HG03175 (cell line): ENCODE data around the gene MTERF2.

ENCODE experiments used
- ATAC-seq: cut with Tn5 transposase; IDR thresholded peaks from one replicate; pipeline ENCODE4 v1.9.1; 2021; ENCODE audit warnings: mild to moderate bottlenecking, moderate library complexity; ENCODE audit not compliant: unreplicated experiment

MTERF2 gene

GRCh38 chr12:106994579-106995220 lies 7.8 kb upstream of the MTERF2 start:
- no peak for ATAC-seq

GRCh38 chr12:106987846-106988245 lies 900 bp upstream of the MTERF2 start:
- ATAC-seq: no peak

- ATAC-seq: no peak
Observed at GRCh38 chr12:106986135-106986534, 811 bp downstream of the MTERF2 start.

GRCh38 chr12:106985479-106985878 lies 1.5 kb downstream of the MTERF2 start:
- no peak for ATAC-seq

- no peak for ATAC-seq
Observed at GRCh38 chr12:106984588-106985137, 2.3 kb downstream of the MTERF2 start.

GRCh38 chr12:106982229-106982628 lies 4.7 kb downstream of the MTERF2 start:
- no peak for ATAC-seq

GRCh38 chr12:106981788-106982187 lies 5.2 kb downstream of the MTERF2 start:
- no peak for ATAC-seq

GRCh38 chr12:106980944-106981343 lies 6.0 kb downstream of the MTERF2 start:
- ATAC-seq: no peak

- no peak for ATAC-seq
Observed at GRCh38 chr12:106978035-106978800, 8.7 kb downstream of the MTERF2 start.

- ATAC-seq: no peak
Observed at GRCh38 chr12:106976668-106977067, 10.3 kb downstream of the MTERF2 start.

- ATAC-seq: no peak
Observed at GRCh38 chr12:106975993-106976658, 10.8 kb downstream of the MTERF2 start.

- no peak for ATAC-seq
Observed at GRCh38 chr12:106975098-106975497, 11.8 kb downstream of the MTERF2 start.

- peak; percentile 94 for ATAC-seq
Observed at GRCh38 chr12:106974511-106974910, 12.4 kb downstream of the MTERF2 start.

GRCh38 chr12:106973545-106973944 lies 13.4 kb downstream of the MTERF2 start:
- ATAC-seq: no peak

GRCh38 chr12:106971065-106971464 lies 15.9 kb downstream of the MTERF2 start:
- ATAC-seq: no peak

GRCh38 chr12:106964526-106964925 lies 22.4 kb downstream of the MTERF2 start:
- no peak for ATAC-seq

- ATAC-seq: no peak
Observed at GRCh38 chr12:106962286-106962685, 24.7 kb downstream of the MTERF2 start.

GRCh38 chr12:106960443-106960842 lies 26.5 kb downstream of the MTERF2 start:
- ATAC-seq: no peak

GRCh38 chr12:106957583-106957982 lies 29.4 kb downstream of the MTERF2 start:
- no peak for ATAC-seq

GRCh38 chr12:106956048-106956578 lies 30.8 kb downstream of the MTERF2 start:
- peak; percentile 36 for ATAC-seq

- ATAC-seq: peak; percentile 77
Observed at GRCh38 chr12:106955377-106956047, 31.4 kb downstream of the MTERF2 start, which contains the start of gene TMEM263. Gene TMEM263 (plus strand): TSS chr12:106955907. CDS start chr12:106967117, 11,210 bp downstream.
